NCI-H146 (cell line): ENCODE data around the gene TMEM63C.
"Not testable (repeated sequence)": the region's sequence is repeated elsewhere in the genome, so short reads cannot be mapped to it uniquely, and the experiment has no call there.

Experiments
- DNase-seq: peaks from one replicate; lab custom pipeline; 2025; lab: John Stamatoyannopoulos, UW

The TMEM63C gene

DNA sequence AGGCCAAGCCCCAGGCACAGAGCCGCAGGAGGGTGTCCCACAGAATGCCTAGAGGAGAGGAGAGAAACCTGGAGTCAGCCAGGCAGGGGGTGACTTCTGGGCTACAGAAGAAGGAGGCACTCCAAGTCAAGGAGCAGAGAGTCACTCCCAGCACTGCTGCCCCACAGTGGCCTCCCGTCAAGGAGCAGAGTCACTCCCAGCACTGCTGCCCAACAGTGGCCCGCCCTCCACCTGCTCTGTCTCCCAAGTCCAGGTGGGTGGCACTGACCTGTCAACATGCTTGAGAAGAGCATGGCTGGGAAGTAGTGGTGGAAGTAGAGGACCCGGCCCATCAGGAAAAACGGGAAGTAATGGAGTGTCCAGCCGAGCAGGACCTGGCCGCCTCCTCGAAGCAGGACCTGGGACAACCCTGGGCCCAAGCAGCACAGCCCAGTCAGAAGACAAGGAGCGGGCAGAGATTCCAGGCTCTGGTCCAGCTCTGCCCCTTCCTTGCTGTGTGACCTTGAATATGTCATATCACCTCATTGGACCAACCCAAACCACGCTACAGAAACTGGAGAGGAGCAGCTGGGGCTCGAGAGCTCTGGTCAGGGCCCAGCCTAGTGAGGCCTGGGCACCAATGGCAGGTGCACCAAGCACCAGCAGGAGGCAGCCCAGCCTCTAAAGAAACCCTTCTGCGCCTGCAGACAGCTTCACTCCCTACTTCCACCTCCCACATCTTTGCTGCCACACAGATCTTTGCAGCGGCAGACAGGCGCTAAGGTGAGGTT is 97.0 kb downstream of the TMEM63C start:
- no peak for DNase-seq

DNA sequence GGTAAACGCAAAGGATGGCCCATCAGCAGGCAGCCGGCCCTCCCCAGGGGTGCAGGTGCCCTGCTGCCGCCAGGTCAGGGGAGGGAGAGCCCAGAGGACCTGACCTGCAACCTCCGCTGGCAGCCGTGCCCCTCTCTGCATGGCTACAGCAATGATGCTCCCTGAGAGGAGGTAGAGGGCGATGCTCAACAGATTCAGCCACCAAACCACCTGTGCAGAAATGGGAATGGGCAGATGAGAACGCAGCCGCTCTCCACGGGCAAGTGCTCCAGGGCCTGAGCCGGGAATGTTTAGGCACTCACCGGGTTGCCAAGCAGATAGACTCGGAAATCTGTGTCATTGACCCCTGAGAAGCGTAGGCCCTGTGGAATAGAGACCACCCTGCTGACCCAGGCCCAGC is 98.1 kb downstream of the TMEM63C start:
- no peak for DNase-seq

DNA sequence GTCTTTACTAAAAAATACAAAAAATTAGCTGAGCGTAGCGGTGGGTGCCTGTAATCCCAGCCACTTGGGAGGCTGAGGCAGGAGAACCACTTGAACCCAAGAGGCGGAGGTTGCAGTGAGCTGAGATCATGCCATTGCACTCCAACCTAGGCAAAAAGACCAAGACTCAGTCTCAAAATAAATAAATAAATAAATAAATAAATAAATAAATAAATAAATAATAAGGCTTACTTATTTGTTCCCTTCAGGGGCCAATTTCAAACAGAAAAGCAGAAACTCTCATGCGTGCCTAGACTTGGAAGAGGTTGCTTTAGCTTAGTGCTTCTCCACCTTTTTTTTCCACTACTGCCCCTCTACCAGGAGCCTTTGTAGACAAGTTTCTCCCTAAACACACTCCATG is 99.3 kb downstream of the TMEM63C start:
- not testable (repeated sequence) for DNase-seq

DNA sequence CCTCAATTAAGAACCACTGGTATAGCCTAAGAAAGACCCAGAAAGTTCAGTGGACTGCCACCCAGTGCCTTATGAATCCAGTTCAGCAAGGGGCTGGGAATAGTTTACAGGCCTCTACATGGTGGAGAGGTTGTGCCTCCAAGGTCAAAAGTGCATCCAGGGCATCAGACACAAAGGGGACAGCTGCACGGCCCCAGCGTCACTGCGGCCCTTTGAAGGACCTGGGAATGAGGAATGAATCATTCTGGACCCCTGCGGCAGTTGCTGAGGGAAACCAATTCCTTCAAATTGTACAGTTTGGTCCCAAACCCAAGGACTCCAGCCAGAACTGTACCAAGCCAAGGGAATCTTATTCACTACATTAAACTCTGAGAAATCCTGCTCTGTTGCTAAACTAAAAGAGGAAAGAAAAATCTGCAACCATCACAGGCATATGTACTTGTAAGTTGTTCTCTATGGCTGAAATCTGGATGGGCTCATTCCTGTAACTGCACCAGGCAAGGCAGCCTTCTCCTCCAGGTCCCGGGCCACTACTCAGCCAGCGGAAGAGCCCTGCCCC is 100.3 kb downstream of the TMEM63C start:
- DNase-seq, result no peak

DNA sequence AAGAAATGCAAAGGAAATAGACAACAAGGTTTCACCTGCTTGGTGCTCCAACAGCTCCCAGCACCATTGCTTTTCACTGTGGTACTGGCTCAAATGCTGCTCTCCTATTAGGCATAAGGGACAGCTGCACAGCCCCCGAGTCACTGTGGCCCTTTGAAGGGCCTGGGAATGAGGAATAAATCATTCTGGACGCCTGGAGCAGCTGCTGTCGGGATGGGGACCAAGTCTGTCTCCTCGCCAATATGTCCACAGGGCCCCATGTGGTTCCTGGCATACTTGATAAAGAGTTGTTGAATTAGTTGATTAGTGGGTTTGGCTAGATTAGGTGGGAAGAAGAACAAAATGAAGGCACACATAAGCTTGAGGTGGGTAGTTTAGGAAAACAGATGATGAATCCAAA is 102.5 kb downstream of the TMEM63C start:
- no peak for DNase-seq

DNA sequence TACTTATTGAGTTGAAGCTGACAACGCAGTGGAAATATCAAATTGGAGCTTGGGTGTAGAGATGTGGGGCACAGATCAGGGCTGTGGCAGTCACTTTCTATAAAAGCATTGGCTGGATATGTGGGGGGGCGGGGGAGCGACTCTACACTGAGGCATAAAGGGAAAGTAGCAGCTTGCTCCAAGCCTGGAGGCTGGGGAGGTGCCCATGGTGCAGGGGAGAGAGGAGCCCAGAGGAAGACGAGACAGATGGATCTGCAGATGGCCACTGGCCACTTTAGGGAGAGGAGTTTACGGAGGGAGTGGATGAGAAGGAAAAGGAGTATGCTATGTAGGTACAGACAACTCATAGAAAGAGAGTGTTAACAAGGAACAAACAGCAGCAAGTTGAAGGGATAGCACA is 102.9 kb downstream of the TMEM63C start:
- no peak for DNase-seq

DNA sequence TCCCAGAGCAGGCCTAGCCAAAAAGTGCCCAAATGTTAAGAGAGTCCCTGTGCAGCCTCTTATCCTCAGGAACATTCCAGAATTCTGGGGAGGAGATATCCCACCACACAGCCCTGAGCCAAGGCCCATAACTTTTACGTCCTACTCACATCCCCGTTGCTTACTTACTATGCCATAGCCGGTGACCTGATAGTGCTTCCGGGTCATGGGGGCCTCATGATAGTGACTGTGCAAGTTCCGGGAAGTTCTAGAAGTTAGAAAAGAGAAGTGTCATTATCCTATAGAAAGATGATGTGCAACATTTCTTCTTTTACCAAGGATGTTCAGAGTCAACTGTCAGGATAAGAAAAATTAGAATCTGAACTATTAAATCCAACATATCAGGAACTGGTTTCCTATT is 105.0 kb downstream of the TMEM63C start:
- DNase-seq, result no peak

DNA sequence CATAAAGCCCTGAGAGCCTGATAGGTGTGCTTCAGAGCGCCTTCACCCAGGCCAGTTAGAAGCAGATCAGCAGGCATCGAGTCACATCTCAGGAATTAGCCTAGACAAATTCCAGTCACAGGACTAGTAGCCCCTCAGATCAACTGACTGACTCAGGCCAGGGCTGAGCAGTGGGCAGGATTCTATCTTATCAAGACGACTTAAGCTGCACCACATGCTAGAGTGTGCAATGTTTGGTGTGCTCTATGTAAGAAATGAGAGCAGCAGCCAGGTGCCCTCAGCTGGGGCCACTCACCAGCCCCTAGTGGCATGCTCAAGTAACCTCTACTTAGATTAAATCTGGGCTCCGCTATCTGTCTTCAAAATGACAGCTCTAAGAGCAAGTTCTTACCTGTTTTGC is 109.1 kb downstream of the TMEM63C start:
- DNase-seq, result no peak

DNA sequence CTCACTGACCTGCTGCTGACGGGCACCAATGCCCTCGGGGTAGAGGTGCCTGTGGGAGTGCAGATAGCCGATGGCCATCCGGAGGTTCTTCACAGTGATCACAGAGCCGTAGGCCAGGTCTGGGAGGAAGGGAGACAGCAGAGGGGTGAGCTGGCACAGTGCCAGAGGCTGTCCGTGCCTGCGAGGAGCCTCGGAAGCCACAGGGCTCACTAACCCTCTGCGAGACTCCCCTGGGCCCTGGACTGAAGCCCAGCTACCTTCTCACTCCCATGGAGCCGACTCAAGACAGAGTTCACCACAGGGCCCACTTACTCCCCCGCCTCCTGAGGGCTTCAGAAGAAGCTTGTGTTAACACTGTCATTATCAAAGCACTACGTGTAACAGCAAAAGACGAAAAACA is 114.6 kb downstream of the TMEM63C start:
- no peak for DNase-seq

DNA sequence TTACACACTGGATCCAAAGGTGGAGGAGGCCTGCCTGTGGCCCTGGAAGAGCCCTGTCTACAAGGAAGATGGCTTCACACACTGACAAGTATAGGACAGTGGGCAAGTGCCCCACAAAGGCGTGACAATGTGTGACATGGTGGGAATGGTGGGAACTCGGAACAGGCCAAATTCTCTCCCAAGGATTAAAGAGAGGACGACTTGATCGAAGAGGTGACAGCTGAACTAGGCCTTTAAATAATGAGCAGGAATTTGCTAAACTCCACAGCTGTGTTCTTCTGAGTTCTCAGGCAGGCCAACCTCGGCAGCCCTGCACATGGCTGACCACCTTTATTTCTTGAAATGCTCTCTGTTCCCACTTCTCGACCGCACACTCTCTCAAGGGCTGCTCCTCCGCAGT is 115.3 kb downstream of the TMEM63C start:
- DNase-seq, result no peak

DNA sequence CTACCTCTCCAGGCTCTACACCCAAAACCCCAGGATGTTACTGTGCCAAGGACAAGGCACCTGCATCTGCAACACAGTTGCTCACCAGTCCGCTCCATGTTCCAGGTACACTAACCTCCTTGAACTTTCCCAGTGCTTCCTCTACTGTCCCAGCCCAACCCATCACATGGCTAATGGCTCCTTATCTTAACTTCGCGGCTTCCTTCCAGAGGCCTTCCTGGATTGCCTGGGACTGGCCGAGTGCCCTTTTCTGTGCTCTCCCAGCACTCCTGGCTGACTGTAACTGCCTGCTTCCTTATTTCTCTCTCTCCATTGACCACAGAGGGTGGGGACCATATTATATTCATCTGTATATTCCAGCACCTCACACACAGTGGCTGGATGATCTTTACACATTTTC is 118.2 kb downstream of the TMEM63C start:
- DNase-seq, result no peak

DNA sequence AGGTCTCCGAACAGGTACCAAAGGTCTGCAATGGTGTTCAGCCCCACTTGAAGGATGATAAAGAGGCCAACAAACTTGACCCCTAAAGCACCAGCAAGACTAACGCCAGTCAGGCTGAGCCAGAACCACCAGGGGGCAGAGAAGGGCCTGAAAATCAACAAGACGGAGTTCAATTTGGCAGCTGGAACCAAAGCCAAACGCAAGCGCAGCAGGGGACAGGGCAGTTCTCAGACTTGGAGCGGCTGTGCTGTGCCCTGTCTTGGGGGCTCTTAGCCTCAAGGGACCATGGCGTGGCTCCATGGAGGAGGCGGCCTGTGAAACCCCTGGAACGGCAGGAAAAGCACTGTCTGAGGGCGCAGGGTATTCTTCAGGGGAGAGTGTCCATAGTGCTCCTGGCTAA is 119.5 kb downstream of the TMEM63C start:
- peak; percentile 26 for DNase-seq

DNA sequence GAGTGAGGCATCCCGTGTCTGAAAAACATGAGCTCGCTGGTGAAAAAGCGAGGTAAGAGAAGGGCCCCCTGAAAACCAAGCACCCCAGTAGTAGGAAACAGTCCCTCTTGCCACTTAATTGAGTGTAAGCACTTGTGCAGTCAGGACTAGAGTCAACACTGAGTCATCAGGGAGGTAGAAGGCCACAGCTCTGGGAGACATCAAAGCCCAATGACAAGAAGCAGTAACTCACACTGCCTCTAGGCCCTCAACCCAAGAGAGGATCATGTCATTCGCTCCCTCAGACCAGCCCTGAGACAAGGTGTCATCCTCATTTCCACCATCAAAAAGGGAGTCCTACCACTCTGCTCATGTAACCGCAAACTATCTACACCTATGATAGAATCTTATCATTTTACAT is 121.3 kb downstream of the TMEM63C start:
- DNase-seq, result no peak

DNA sequence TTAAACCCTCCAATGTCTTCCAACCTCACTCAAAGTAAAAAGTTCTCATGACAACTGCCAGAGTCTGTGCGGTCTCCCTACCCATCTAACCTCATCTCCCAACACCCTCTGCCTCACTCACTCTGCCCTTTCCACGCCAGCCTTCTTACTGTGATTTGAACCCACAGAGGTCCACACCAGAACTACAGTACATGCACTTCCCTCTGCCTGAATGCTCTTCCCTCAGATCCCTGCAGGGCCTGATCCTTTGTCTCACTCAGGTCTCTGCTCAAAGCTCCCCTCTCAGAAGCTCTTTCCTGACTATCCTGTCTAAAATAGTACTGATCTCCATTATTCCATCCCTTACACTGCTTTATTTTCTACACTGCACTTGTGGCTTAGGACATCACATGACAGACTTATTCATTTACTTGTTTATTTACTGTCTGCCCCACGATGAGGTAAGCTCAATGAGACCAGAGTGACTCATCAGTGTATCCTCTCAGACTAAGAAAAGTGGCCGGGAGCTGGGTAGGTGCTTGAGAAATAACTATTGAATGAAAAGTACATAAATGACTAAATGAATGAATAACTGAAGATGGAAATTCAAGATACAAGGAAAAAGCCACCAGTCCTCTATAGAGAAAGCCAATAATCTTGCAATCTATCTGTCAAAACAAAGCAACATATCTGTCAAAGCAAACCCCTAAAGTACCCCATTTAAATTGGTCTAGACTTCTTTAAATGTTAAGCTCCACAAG is 122.0 kb downstream of the TMEM63C start:
- no peak for DNase-seq

DNA sequence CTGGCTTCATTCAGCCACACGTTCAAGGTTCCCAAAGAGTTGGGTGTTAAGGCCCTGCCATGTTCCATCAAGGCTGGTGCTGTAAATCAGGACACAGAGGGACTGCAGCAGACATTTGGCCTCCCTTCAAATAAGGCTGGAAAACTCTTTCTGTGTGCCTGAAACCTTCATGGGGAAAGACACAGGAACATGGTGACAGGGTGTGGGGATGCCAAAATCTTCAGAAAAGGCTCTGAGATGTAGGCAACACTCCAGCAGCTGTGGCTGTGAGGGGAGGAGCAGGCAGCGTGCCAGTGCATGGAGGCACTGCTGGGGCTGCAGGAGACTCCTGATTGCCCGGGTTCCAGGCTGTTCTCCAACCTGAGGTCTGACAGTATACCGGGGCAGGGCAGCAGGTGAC is 124.1 kb downstream of the TMEM63C start:
- no peak for DNase-seq

DNA sequence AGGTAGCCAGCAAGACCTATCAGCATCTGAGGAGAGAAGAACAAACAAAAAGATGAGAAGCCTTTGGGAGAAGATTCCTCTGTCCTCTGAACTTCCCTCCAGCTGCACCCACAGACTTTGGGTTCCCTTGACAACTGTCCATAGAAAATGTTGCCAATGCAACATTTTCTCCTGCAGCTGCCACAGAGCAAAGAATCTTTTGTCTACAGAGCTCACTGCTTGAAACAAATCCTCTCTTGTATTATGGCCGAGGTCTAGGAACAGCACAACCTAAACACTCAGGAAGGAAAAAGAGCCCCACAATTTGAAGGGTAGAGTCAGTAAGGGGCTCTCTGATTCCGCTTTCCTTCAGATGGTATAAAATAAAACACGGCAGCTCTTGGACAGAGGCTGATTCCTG is 124.8 kb downstream of the TMEM63C start:
- DNase-seq, result no peak

DNA sequence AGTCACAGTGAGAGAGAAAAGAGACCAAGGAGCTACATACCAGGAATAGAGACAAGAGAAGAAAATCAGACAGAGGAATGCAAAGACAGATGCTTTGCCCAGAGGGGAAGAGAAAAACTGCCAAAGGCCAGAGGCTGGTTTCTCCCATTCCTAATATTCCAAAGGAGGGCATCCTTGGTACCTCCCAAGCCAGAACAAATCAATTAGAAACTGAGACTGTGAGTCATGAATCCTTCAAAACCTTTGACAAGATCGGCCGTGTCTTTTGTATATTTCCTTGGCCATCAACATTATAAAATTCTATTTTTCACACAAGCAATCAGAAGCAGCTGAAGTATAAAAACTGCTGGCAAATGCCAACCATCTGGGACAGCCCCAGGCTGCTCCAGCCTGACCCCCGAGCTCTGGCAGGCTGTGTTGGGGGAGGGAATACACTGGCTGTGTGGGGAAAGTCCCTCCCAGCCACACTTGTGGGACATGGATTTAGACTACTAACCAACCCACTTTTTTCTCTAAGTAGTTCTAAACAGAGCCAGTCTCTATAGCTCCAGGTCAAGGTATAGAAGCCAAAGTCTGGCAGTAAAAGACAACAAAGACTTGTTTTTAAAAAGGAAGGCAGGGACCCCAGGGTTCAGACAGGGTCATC is 125.4 kb downstream of the TMEM63C start:
- DNase-seq, result no peak
